IPS-20b (cell line): ENCODE results near the gene CCL22.
A peak's percentile ranks its signal among the peaks of the same experiment; 100 is the strongest.
"Not testable (repeated sequence)": the region's sequence is repeated elsewhere in the genome, so short reads cannot be mapped to it uniquely, and the experiment has no call there.

Experiments used
- H3K27ac ChIP-seq: one replicate; pipeline ENCODE4 v1.5.1; 2013; ENCODE audit warnings: low read length
- H3K27me3 ChIP-seq: 2 replicates; pipeline ENCODE4 v1.6.1; 2013; ENCODE audit warnings: mild to moderate bottlenecking, low read length, inconsistent platforms; ENCODE audit not compliant: insufficient read depth
- H3K36me3 ChIP-seq: 2 replicates; pipeline ENCODE4 v1.6.1; 2013; ENCODE audit warnings: low read depth, mild to moderate bottlenecking, inconsistent platforms, low read length, moderate library complexity; ENCODE audit not compliant: insufficient read depth
- H3K4me1 ChIP-seq: 2 replicates; pipeline ENCODE4 v1.6.1; 2013; ENCODE audit warnings: mild to moderate bottlenecking, control low read depth, inconsistent platforms, low read length, moderate library complexity; ENCODE audit not compliant: insufficient read depth
- H3K4me3 ChIP-seq: 2 replicates; pipeline ENCODE4 v1.5.1; 2013; ENCODE audit warnings: mild to moderate bottlenecking, low read length, inconsistent platforms
- H3K9ac ChIP-seq: 2 replicates; pipeline ENCODE4 v1.6.1; 2013; ENCODE audit warnings: low read depth, mild to moderate bottlenecking, inconsistent platforms, low read length, moderate library complexity
- H3K9me3 ChIP-seq: 2 replicates; pipeline ENCODE4 v1.6.1; 2013; ENCODE audit warnings: mild to moderate bottlenecking, low read depth, low read length, inconsistent platforms; ENCODE audit not compliant: insufficient read depth

The CCL22 gene

DNA sequence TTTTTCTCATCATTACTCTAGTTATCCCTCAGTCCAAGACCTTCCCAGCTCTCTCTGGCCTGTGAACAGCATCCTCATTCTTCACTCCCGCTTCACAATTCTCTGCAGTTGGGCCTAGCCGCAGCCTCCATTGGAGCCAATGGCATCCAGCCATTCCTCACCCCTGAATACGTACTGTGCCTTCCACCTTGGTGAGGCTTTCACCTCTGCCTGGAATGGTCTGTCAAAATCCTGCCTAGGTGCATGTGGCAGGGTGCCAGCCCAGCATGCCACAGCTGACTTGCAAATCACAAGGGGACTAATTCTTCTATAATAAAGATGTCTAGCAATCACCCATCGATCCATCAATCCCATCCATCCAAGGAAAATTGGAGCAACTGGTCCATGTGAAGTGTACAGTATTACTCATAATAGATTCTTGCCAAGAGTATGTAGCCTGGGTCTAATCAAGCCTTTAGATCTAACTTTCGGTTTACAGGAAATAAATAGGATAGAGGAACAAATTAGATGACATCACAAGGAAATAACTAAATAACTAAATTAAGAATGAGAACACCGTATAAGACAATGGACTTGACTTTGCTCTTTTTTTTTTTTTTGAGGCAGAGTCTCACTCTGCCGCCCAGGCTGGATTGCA lies 8.7 kb downstream of the CCL22 start:
- Histone ChIP-seq H3K4me1 (no peaks in the 10 kb centered on the region; the same call in 1 of the 2 replicates), H3K36me3 (no peaks in the 10 kb centered on the region), H3K27ac (no peak overlapping the region), H3K9me3 (no peaks in the 10 kb centered on the region), H3K9ac (no peak overlapping the region), H3K27me3 (no peaks in the 10 kb centered on the region), H3K4me3 (no peak overlapping the region)

DNA sequence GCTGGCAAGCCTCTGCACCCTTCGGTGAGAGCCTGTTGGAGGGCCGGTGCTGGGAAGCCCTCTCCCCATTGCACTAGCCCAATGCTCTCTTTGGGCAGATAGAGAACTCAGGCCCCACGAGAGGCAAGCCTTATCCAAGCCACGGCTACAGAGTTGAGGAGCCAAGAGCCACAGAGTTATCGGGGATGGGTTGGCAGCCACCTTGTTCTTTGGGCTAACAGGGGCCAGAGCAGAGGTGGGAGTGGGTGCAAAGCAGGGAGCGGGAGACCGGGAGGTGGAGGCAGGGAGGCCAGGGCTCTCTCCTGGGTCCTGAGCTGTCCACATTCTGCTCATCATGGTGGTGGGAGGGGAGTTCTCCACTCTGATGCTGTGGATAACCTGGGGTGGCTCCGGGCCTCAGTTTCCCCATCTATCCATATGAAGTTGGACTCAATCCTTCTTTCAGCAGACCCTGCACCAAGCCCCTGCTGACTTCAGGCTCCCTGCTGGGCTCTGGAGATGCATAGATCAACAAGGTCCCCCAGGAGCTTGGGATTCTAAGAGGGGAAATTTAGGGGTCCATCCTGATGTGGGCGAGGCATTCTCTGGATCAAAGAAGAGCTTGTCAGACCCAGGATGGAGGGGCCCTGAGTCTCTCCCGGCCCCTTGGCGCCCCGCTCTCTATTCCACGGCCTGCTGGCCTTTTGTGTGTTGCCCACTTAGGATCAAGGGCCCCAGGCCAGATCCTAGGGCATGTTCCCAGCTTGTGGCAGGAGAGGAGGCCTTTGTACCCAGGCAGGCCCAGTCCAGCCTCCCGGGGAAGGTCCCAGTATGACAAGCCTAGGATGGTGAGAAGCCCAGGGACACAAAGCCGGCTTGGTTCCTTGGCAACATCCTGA lies 13.2 kb downstream of the CCL22 start:
- Histone ChIP-seq H3K9ac (peak overlapping the region; percentile 42; the same call in 1 of the 2 replicates), H3K27ac (no peak overlapping the region), H3K4me1 (peaks cover 15% of the 10 kb centered on the region), H3K9me3 (no peaks in the 10 kb centered on the region), H3K4me3 (peak overlapping the region; percentile 66; the same call in 1 of the 2 replicates), H3K27me3 (no peaks in the 10 kb centered on the region), H3K36me3 (no peaks in the 10 kb centered on the region)

GRCh38 chr16:57372372-57373116 lies 14.0 kb downstream of the CCL22 start, which contains the start of gene CX3CL1:
CX3CL1 (plus strand) TSS chr16:57372490; CDS start chr16:57372569, 79 bp downstream.
- H3K9me3 ChIP-seq: no peaks in the 10 kb centered on the region
- H3K27ac ChIP-seq: no peak within 1 kb of the TSS
- no peaks in the 10 kb centered on the region for H3K27me3 ChIP-seq
- H3K4me1 ChIP-seq: peaks cover 16% of the 10 kb centered on the region
- H3K36me3 ChIP-seq: no peaks in the 10 kb centered on the region
- peak within 1 kb of the TSS; percentile 66; the same call in 1 of the 2 replicates for H3K4me3 ChIP-seq
- peak within 1 kb of the TSS; percentile 64; the same call in 1 of the 2 replicates for H3K9ac ChIP-seq

GRCh38 chr16:57373117-57373947 lies 14.7 kb downstream of the CCL22 start:
- H3K27ac ChIP-seq: no peak overlapping the region
- no peaks in the 10 kb centered on the region for H3K9me3 ChIP-seq
- peak overlapping the region; percentile 66; the same call in 1 of the 2 replicates for H3K4me3 ChIP-seq
- peaks cover 20% of the 10 kb centered on the region for H3K4me1 ChIP-seq
- H3K9ac ChIP-seq: peak overlapping the region; percentile 64; the same call in 1 of the 2 replicates
- H3K27me3 ChIP-seq: no peaks in the 10 kb centered on the region
- no peaks in the 10 kb centered on the region for H3K36me3 ChIP-seq

DNA sequence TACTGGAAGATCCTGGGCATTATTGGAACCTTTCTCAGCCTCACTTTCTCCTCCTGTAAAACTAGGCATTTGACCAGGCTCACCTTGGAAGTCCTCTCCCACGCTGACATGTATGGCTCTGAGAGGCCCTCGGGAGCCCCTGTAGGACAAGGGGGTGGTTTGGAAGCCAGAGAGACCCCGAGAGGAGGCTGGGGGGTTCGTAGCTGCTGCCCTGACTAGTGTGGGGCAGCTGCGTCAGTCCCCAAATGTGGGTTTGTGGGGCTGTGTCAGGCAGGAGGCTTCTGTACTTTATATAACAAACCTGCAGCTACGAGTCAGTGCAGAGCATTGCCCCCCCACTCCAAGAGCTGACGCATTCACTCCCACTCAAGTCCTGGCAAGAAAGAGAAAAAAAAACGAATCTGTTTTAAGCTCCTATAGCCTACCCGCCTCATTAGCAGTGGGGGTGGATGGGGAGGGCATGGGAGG lies 15.5 kb downstream of the CCL22 start:
- Histone ChIP-seq H3K27ac (no peak overlapping the region), H3K27me3 (no peaks in the 10 kb centered on the region), H3K4me3 (no peak overlapping the region), H3K9me3 (no peaks in the 10 kb centered on the region), H3K36me3 (no peaks in the 10 kb centered on the region), H3K4me1 (peaks cover 20% of the 10 kb centered on the region), H3K9ac (no peak overlapping the region)

DNA sequence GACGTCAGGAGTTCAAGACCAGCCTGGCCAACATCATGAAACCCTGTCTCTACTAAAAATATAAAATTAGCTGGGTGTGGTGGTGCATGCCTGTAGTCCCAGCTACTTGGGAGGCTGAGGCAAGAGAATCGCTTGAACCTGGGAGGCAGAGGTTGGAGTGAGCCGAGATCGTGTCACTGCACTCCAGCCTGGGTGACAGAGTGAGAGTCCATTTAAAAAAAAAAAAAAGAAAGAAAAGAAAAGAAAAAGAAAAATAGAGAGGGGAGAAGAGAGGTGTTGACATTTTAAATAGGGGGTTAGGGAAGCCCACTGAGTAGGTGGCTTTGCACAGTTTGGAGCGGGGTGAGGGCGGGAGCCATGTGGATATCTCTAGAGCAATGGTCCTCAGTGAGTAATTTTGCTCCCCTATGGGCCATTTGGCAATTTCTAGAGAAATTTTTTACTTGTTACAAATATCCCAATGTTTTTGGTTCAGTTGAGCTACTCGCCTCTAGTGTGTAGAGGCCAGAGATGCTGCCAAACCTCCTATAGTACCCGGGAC lies 16.4 kb downstream of the CCL22 start:
- not testable (repeated sequence) for H3K9ac ChIP-seq, H3K27ac ChIP-seq, H3K27me3 ChIP-seq, H3K36me3 ChIP-seq, H3K4me3 ChIP-seq, H3K9me3 ChIP-seq
- peaks cover 20% of the 10 kb centered on the region for H3K4me1 ChIP-seq

DNA sequence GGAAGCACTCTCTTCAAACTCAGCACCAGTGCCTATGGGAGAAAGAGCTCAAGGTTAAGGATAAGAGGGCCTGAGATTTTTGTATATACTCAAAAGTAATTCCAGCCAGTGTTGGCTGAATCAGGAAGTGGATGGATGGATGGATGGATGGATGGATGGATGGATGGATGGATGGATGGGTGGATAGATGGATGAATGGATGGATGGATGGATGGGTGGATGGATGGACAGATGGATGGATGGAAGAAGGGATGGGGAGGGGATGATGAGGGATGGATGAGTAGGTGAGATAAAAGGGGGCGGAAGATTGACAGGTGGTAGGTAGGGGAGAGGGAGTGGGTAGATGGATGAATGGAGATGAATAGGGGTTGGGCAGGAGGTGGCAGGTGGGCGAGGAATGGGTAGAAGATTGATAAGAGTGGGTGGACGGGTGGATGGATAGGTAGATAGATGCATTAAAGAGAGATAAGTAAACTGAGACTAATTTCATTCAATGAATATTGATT lies 17.8 kb downstream of the CCL22 start:
- Histone ChIP-seq H3K36me3 (no peaks in the 10 kb centered on the region), H3K9ac (no peak overlapping the region), H3K9me3 (no peaks in the 10 kb centered on the region), H3K27me3 (no peaks in the 10 kb centered on the region), H3K4me3 (no peak overlapping the region), H3K4me1 (peaks cover 20% of the 10 kb centered on the region), H3K27ac (no peak overlapping the region)

- H3K9me3 ChIP-seq: no peaks in the 10 kb centered on the region
- no peaks in the 10 kb centered on the region for H3K27me3 ChIP-seq
- H3K4me3 ChIP-seq: no peak overlapping the region
- peaks cover 20% of the 10 kb centered on the region for H3K4me1 ChIP-seq
- H3K27ac ChIP-seq: no peak overlapping the region
- H3K9ac ChIP-seq: no peak overlapping the region
- no peaks in the 10 kb centered on the region for H3K36me3 ChIP-seq
Measured at GRCh38 chr16:57377080-57377841, 18.7 kb downstream of the CCL22 start.

GRCh38 chr16:57379579-57379978 lies 21.0 kb downstream of the CCL22 start:
- H3K9ac ChIP-seq: no peak overlapping the region
- no peak overlapping the region for H3K4me3 ChIP-seq
- H3K36me3 ChIP-seq: no peaks in the 10 kb centered on the region
- no peak overlapping the region for H3K27ac ChIP-seq
- H3K4me1 ChIP-seq: 0 out of 2 replicates have a peak, but pooled peaks cover 5% of the 10 kb centered on the region
- H3K27me3 ChIP-seq: no peaks in the 10 kb centered on the region
- H3K9me3 ChIP-seq: no peaks in the 10 kb centered on the region
